NCI-H2171 (cell line): ENCODE data around the gene NAA15.
"Not testable (repeated sequence)": the region's sequence is repeated elsewhere in the genome, so short reads cannot be mapped to it uniquely, and the experiment has no call there.

Experiments used
- DNase-seq: peaks from one replicate; lab custom pipeline; 2025; lab: John Stamatoyannopoulos, UW

The NAA15 gene

GRCh38 chr4:139301113-139301820 is at the start of gene NAA15:
Gene NAA15, plus strand, starts transcription at chr4:139301505. Its CDS starts 273 bp downstream, at chr4:139301778.
- peak; percentile 87 for DNase-seq

- DNase-seq: no peak
These were observed 48.3 kb upstream of the NAA15 start for GRCh38 chr4:139253046-139253445.

GRCh38 chr4:139253713-139254112 is 47.6 kb upstream of the NAA15 start:
- DNase-seq: no peak

- DNase-seq: not testable (repeated sequence)
These were observed 45.7 kb upstream of the NAA15 start for GRCh38 chr4:139255581-139255980.

- DNase-seq: no peak
These were observed 45.0 kb upstream of the NAA15 start for GRCh38 chr4:139256349-139256748.

GRCh38 chr4:139265654-139266053 is 35.7 kb upstream of the NAA15 start:
- no peak for DNase-seq

GRCh38 chr4:139266208-139266582 is 35.1 kb upstream of the NAA15 start:
- DNase-seq: no peak

- DNase-seq: no peak
These were observed 34.6 kb upstream of the NAA15 start for GRCh38 chr4:139266583-139267257.

- DNase-seq: no peak
These were observed 34.0 kb upstream of the NAA15 start for GRCh38 chr4:139267301-139267700.

GRCh38 chr4:139273835-139274234 is 27.5 kb upstream of the NAA15 start:
- DNase-seq: no peak

GRCh38 chr4:139274790-139275189 is 26.5 kb upstream of the NAA15 start:
- DNase-seq: no peak

- no peak for DNase-seq
These were observed 26.0 kb upstream of the NAA15 start for GRCh38 chr4:139275281-139275735.

- no peak for DNase-seq
These were observed 22.8 kb upstream of the NAA15 start for GRCh38 chr4:139278485-139278884.

GRCh38 chr4:139278912-139279759 is 22.2 kb upstream of the NAA15 start:
- DNase-seq: no peak

GRCh38 chr4:139279760-139280620 is 21.3 kb upstream of the NAA15 start, which contains the start of gene MGARP:
Gene MGARP, minus strand, starts transcription at chr4:139280225. Its CDS starts 67 bp downstream, at chr4:139280158.
- DNase-seq: no peak

GRCh38 chr4:139282065-139282720 is 19.1 kb upstream of the NAA15 start:
- DNase-seq: no peak

GRCh38 chr4:139282721-139283075 is 18.6 kb upstream of the NAA15 start:
- no peak for DNase-seq

GRCh38 chr4:139286186-139286698 is 15.1 kb upstream of the NAA15 start:
- DNase-seq: no peak

- DNase-seq: peak; percentile 67
These were observed 5.9 kb upstream of the NAA15 start for GRCh38 chr4:139295206-139295941.

- DNase-seq: no peak
These were observed 5.4 kb upstream of the NAA15 start for GRCh38 chr4:139295942-139296299.
